Left lung (tissue), 10 donors: Measurements from ENCODE around the gene LARP1. TPM values are rescaled to one million over a fixed set of nuclear protein-coding genes. Genes with fewer than 3 reads are reported as not detected.
"Not testable (repeated sequence)": the region's sequence is repeated elsewhere in the genome, so short reads cannot be mapped to it uniquely, and the experiment has no call there.

ENCODE experiments used
- ATAC-seq: fragments of 200-7000 bp; cut with Tn5 transposase; one replicate; pipeline ENCODE4 v1.9.1; 2020; ENCODE audit warnings: moderate library complexity
- DNase-seq, 4 donors: peaks; one replicate each; pipeline ENCODE4 v3.0.0-alpha.2; 2013 to 2020
- H3K27ac ChIP-seq, 2 donors: fragments of 200-600 bp; sonication (generic) in 1 of 2; one replicate each; pipeline versions ENCODE4 v1.5.0 to v1.8.0; 2020 to 2021
- H3K27me3 ChIP-seq, 2 donors: fragments of 200-600 bp; sonication (generic) in 1 of 2; one replicate each; pipeline versions ENCODE4 v1.5.0 to v1.8.0; 2020 to 2021
- H3K36me3 ChIP-seq, 2 donors: fragments of 200-600 bp; sonication (generic) in 1 of 2; one replicate each; pipeline versions ENCODE4 v1.5.0 to v1.8.0; 2020 to 2021
- H3K4me1 ChIP-seq, 2 donors: fragments of 200-600 bp; one replicate each; pipeline ENCODE4 v1.8.0; 2021
- H3K4me3 ChIP-seq, 2 donors: fragments of 200-600 bp; sonication (generic) in 1 of 2; one replicate each; pipeline versions ENCODE4 v1.5.0 to v1.8.0; 2020 to 2021; ENCODE audit warnings: mild to moderate bottlenecking in 1 of 2
- H3K9me3 ChIP-seq, 2 donors: fragments of 200-600 bp; sonication (generic) in 1 of 2; one replicate each; pipeline versions ENCODE4 v1.5.0 to v1.8.0; 2020 to 2021
- CTCF ChIP-seq, 2 donors: fragments of 200-600 bp; sonication (generic) in 1 of 2; IDR thresholded peaks; one replicate each; pipeline versions ENCODE4 v1.5.0 to v1.8.0; 2021; ENCODE audit warnings: antibody characterized with exemption in 2 of 2
- intact Hi-C, 2 donors: fragments of 100-400 bp; cut with DNase I; formaldehyde crosslinking; loops; one replicate each; pipeline versions ENCODE4 v1.11.2 to v1.14.2; 2022
- polyA plus RNA-seq, 6 donors: library from polyadenylated mRNA; unstranded; fragments of 120-200 nt; gene quantifications; one replicate each; pipeline ENCODE4 v1.2.1, GENCODE V29; 2013; ENCODE audit not compliant: insufficient read length in 6 of 6
- total RNA-seq, 2 donors: library from RNA; stranded (reverse); fragmentation: NEBNext Ultra II Directional; extraction: Animal tissue kit (Norgen Biotek cat#: 25700); gene quantifications; one replicate each; pipeline ENCODE4 v1.2.1, GENCODE V29; 2021
- donor health status: DM: no; HTN: yes; CAD: no.
- donor health status: DM: no; HTN: no; CAD: no.

Gene LARP1
- total and polyA plus RNA-seq, 8 donors = 90.3 to 172 (median 109) TPM

GRCh38 chr5:154830219-154830595 is 75.0 kb downstream of the LARP1 start:
- Histone ChIP-seq H3K9me3 (no peaks in the 10 kb centered on the region), H3K27me3 (no peaks in the 10 kb centered on the region), H3K27ac (peak overlapping the region; percentile 13 to 38), H3K4me1 (peaks cover 14 to 16% of the 10 kb centered on the region in 2 donors), H3K36me3 (peaks cover 0 to 7% of the 10 kb centered on the region in 2 donors), H3K4me3 (no peak overlapping the region)
- ATAC-seq (no peak), DNase-seq (no peak)
- TF ChIP-seq CTCF (IDR thresholded peaks at IDR 0.05) = no peak
- intact Hi-C loops = no loop called here

DNA sequence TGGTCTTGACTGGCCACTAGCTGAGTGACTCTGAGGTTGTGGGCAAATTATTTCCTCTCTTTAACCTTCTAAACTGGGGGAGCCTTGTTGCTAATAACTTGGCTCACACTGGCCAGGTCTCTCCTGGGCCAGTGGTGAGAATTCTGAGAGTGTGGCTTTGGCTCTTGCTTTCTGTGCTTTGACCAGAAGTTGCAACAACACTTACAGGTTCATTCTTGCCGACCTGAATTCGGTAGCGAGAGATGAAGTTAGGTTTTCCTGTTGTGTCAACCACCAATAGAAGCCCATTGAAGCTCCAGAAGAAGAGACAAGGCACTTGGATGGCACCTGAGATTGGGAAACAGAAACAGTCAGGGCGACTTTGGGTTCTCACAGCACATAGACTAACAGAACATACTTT is 75.4 kb downstream of the LARP1 start:
- TF ChIP-seq CTCF (IDR thresholded peaks at IDR 0.05) = no peak
- H3K4me3 ChIP-seq = no peak overlapping the region
- no peaks in the 10 kb centered on the region for H3K9me3 ChIP-seq
- intact Hi-C loops = no loop called here
- H3K4me1 ChIP-seq = peaks cover 17 to 19% of the 10 kb centered on the region in 2 donors
- no peak for ATAC-seq
- peak overlapping the region in 1 of 2 donors; percentile 13 for H3K27ac ChIP-seq
- peaks cover 0 to 7% of the 10 kb centered on the region in 2 donors for H3K36me3 ChIP-seq
- no peaks in the 10 kb centered on the region for H3K27me3 ChIP-seq
- DNase-seq = no peak

DNA sequence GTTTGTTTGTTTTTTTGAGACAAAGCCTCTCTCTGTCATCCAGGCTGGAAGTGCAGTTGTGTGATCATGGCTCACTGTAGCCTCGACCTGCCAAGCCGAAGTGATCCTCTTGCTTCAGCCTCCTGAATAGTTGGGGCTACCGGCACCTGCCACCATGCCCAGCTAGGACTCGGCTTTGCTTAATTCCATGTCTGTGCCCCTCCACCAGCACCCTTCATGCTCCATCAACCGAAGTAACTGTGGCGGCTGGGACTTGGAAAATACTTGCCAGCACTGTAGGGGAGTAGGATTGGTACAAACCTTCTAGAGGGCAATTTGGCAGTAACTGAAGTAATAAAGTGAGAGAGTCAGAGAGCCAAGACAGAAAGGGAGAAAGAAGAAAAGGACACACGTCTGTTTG is 76.3 kb downstream of the LARP1 start:
- no peak overlapping the region for H3K27ac ChIP-seq
- H3K27me3 ChIP-seq = no peaks in the 10 kb centered on the region
- no peak for DNase-seq
- H3K9me3 ChIP-seq = no peaks in the 10 kb centered on the region
- peaks cover 0 to 7% of the 10 kb centered on the region in 2 donors for H3K36me3 ChIP-seq
- peaks cover 17 to 21% of the 10 kb centered on the region in 2 donors for H3K4me1 ChIP-seq
- H3K4me3 ChIP-seq = no peak overlapping the region
- no peak for TF ChIP-seq CTCF (IDR thresholded peaks at IDR 0.05)
- no peak for ATAC-seq
- intact Hi-C loops = no loop called here

GRCh38 chr5:154832804-154833203 is 77.6 kb downstream of the LARP1 start:
- H3K4me3 ChIP-seq, H3K27ac ChIP-seq, H3K27me3 ChIP-seq, intact Hi-C loops, DNase-seq, H3K9me3 ChIP-seq, H3K36me3 ChIP-seq, ATAC-seq: not testable (repeated sequence)
- H3K4me1 ChIP-seq = peaks cover 17 to 23% of the 10 kb centered on the region in 2 donors

DNA sequence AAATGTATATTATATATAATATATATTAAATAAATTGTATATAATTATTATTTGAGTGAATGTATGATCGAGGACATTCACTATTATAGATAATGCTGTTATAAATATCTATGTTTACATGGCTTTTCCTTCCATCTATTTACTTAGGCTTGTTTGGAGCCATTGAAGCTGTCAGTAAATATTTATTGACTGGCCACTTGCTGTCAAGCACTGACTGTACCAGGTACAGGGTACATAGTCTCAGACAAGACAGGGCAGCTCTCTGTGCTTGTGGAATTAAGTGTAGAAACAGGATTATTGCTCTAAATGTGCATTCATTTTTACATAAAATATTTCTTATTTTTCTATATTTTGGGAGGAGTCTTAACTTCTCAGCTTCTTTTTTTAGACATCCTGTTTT is 78.9 kb downstream of the LARP1 start:
- intact Hi-C loops = no loop called here
- Histone ChIP-seq H3K27ac (peak overlapping the region; percentile 38 to 43), H3K9me3 (no peaks in the 10 kb centered on the region), H3K27me3 (no peaks in the 10 kb centered on the region), H3K4me1 (peaks cover 17 to 23% of the 10 kb centered on the region in 2 donors), H3K36me3 (peaks cover 0 to 7% of the 10 kb centered on the region in 2 donors), H3K4me3 (peak overlapping the region in 1 of 2 donors; percentile 4)
- no peak for TF ChIP-seq CTCF (IDR thresholded peaks at IDR 0.05)
- no peak for DNase-seq
- no peak for ATAC-seq

DNA sequence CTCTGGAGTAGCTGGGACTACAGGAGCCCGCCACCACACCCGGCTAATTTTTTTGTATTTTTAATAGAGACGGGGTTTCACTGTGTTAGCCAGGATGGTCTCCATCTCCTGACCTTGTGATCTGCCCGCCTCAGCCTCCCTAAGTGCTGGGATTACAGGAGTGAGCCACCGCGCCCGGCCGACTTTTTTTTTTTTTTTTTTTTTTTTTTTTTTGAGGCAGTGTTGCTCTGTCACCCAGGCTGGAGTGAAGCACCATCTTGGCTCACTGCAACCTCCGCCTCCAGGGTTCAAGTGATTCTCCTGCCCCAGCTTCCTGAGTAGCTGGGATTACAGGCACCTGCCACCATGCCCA is 80.5 kb downstream of the LARP1 start:
- H3K36me3 ChIP-seq, DNase-seq, H3K27me3 ChIP-seq, intact Hi-C loops, H3K9me3 ChIP-seq, H3K4me3 ChIP-seq: not testable (repeated sequence)
- H3K4me1 ChIP-seq = peaks cover 10 to 23% of the 10 kb centered on the region in 2 donors
- peak; percentile 7 for ATAC-seq
- H3K27ac ChIP-seq = peak overlapping the region; percentile 38 to 43
